GM21423 (cell line): Measurements from ENCODE around the gene F5.
"Not testable (repeated sequence)": the region's sequence is repeated elsewhere in the genome, so short reads cannot be mapped to it uniquely, and the experiment has no call there.

ENCODE experiments used
- ATAC-seq: cut with Tn5 transposase; IDR thresholded peaks from one replicate; pipeline ENCODE4 v1.9.1; 2021; ENCODE audit warnings: mild to moderate bottlenecking, moderate library complexity; ENCODE audit not compliant: unreplicated experiment

The F5 gene

DNA sequence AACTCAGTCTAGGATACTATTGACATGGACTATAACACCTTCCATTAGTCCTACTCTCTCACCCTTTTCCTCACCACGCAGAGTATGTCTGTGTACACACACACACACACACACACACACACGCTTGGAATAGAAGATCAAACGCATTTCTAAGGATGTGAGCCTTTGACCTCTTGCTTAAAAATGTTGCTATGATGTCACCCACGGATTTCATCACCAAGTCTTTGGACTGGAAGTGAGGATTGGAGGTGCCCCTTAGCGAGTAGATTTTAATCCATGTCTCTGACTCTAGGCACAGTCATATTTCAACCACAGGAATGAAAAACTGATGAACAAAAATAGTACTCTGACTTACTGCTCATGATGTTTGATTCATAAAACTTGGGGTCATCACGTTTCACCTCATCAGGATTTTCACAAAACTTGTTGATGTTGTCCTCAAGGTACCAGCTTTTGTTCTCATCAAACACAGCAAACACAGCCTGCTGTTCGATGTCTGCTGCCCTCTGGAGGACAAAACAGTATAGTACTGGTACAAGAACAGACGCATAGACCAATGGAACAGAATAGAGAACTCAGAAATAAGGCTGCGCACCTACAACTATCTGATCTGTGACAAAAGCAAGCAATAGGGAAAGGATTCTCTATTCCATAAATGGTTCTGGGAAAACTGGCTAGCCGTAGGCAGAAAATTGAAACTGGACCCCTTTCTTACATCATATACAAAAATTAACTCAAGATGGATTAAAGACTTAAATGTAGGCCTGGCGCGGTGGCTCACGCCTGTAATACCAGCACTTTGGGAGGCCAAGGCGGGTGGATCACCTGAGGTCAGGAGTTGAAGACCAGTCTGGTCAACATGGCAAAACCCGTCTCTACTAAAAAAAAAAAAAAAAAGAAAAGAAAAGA lies 39.9 kb downstream of the F5 start:
- ATAC-seq = no peak

DNA sequence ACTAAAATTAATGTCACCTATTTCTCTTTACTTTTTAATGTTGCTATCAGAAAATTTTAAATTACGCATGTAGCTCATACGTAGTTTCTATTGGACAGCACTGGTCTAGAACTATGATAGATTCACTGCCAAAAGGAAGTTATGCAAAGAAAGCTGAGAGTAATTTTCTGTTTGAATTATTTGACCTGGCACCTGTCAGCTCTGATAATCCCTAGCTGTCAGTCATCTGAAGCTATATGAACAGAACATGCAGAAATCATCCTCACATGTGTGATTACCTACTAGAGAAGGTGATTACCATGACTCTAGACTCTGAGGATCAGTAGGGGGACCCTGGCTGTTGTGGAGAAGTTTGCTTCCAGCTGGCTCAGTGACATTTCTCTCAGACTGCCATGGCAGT lies 40.8 kb downstream of the F5 start:
- no peak for ATAC-seq

DNA sequence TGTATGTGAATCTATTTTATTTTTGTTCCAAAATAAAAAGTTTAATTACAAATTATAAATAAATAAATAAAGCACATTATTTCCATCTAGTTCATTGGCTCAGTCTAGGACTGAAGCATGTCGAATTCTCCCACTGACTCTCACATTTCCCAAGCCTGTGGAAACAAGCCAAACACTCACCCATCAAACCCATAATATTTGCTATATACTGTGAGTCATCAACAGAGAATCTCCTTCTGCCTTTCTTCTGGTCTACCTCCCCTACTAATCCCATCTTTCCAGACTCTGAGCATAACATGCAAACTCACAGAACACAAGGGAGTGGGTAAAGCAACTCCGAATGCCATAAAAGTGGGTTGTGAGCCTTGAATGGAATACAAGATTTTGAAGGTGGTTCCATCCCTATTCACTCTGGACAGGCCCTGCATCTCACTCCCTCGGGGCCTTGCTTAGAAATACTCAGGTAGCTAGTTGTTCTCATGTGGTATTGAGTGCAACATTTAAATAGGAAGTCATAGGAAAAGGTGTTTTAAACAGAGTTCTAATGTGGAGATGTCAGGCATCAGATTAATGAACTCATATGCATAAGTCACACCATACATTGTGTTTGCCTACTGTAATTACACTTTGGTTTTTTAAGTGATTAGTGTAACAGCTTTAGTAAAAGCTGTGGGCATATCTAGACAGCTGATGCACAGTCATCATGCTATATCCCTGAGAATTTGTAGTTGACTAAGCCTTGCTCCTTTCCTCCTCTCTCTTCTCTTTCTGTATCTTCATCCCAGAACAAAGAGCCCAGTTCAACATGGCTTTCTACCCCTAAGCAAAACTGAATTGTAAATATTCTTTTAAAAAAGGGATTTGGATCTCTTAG lies 47.0 kb downstream of the F5 start:
- no peak for ATAC-seq

DNA sequence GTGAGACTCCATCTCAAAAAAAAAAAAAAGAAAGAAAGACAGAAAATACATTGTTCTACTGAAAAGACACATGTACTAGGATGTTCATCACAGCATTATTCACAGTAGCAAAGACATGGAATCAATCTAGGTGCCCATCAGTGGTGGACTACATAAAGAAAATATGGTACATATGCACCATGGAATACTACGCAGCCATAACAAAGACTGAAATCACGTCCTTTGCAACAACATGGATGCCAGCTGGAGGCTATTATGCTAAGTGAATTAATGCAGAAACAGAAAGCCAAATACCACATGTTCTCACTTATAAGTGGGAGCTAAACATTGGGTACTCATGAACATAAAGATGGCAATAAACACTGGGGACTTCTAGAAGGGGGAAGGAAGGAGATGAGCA lies 51.6 kb downstream of the F5 start:
- no peak for ATAC-seq

DNA sequence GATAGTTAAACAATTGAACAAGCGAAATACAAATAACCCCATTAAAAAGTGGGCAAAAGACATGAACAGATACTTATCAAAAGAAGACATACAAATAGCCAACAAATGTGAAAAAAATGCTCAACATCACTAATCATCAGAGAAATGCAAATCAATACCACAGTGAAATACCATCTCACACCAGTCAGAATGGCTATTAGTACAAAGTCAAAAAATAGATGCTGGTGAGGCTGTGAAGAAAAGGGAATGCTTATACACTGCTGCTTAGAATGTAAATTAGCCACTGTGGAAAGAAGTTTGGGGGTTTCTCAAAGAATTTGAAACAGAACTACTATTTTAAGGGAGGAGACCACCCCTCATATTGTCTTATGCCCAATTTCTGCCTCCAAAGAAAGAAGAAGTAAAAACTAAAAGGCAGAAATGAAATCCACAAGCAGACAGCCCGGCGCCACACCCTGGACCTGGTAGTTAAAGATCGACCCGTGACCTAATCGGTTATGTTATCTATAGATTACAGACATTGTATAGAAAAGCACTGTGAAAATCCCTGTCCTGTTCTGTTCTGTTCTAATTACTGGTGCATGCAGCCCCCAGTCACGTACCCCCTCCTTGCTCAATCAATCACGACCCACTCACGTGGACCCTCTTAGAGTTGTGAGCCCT lies 52.6 kb downstream of the F5 start:
- not testable (repeated sequence) for ATAC-seq

DNA sequence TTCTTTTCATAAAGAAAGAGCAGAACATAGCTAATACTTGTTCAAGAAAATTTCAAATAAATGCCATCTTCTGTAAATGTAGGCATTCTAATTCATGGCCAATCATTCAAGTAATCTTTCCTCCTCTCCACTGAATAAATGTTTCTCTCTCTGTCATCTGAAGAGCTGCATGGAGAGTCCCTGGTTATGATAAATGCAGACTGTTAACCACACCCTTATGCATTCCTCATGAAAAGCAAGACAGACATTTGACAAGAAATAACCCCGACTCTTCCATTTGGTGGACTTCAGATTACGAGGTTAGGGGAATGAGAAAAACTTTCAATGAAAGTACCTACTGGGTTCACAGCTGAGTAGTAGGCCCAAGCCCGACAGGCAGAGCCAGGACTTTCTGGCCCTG lies 55.8 kb downstream of the F5 start:
- ATAC-seq = no peak

DNA sequence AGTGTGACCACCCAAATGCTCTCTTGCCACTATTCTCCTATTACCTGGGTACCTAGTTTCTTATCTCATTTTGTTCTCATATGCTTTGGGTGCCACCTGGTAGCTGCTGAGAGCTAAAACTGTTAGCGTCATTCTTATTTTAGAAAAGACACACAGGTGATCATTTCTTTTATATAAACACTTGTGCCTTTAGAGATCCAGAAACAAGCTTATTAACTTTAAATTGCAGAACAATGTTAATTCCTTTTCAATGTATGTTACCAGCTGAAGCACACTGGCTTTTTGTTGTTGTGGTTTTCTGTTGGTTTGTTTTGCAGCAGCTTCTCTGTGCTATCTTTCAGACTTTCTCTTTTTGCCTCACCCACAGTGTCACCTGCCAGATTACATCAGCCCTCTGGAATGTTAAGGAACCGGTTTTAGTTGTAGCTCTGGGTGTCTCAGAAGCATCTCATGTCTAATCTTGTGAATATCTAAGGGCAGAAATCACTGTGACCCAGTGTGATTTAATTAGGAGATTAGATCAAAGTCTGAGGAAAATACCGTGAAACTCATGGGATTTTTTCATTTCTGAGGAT lies 57.1 kb downstream of the F5 start:
- no peak for ATAC-seq

DNA sequence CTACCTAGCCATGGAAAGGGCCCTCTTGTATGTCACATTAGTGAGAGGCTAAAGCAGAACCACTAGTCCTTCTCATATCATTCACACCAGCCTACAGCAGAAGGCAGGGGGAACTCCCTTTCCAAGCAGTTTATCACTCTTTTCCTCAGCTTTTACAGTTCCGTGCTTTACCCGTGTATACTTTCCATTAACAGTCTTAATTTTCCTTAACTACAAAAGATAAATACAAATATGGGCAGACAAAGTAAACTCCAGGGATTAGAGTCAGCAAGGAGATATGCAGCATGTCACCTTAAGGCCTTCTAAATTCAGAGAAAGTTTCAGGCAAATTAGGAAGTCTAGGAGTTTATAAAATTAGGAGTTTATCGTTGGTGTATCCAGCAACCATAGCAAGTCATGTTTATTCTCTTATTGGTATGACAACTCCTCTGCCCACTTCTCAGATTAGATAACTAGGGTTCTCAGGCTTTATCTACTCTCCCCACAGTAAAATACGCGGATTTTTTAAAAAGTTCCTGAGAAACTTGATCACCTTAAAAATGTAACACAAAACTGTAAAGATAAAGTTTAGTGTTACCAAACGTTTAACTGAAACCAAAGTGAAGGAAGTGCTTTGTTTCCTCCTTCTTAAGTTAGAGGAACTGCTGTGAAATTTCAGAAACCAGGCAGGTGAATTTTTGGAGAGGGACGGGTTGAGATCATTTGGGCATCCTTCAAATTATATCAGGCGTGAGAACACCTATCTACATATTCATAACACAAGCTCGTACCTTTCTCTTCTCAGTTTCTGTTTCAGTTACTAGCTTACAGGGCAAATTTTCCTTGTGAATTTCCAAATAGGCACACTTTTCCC lies 57.8 kb downstream of the F5 start:
- ATAC-seq = no peak

DNA sequence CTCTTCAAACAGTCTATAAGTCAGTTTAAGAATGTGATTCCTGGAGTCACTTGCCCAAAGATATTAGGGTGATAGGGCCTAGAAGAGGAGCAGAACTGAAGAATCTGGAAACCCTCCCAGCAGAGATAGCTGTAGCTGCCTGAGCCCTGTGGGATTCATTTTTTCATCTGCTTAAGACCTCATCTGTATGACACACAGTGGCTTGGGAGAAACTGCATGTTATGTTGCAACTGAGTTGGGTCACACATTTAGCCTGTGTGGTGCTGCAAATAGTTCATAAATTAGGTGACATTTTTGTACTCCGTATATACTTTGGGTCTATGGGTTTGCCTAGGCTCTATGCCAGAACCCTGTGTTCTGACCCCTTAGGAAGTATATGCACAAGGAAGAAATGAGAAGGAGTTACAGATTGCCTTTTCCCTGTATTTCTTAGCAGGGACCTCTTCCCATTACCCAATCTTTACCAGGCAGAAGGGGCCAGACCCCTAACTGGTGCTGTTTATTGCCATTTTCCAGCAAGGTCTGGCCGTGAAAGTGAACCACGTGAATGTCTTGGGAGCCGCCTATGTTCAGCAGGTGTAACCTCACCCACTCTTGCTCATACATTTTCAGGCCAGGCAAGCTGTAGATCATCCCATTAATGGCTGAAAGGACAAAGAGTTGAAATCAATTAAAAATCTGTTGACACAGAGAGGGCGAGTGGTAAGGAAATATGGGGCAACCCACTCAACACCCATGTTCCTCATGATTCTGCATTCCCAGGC lies 58.6 kb downstream of the F5 start:
- ATAC-seq = no peak

DNA sequence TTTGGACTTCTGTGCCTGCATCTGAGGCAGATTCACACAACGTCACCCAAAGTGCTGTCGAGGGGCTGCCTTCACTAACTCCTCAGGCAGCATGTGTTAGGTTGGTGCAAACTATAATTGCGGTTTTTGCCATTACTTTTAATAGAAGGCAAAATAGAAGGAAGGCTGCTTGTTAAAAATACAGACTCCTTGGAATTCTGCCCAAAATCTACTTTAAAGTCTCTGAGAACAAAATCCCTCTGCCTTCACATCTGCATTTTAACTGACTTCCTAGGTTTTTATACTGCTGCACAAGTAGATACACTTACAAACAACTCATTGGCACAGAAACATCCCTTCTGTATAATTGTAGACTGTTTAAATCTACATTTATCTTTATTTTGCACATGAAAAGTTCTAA lies 59.3 kb downstream of the F5 start:
- no peak for ATAC-seq

DNA sequence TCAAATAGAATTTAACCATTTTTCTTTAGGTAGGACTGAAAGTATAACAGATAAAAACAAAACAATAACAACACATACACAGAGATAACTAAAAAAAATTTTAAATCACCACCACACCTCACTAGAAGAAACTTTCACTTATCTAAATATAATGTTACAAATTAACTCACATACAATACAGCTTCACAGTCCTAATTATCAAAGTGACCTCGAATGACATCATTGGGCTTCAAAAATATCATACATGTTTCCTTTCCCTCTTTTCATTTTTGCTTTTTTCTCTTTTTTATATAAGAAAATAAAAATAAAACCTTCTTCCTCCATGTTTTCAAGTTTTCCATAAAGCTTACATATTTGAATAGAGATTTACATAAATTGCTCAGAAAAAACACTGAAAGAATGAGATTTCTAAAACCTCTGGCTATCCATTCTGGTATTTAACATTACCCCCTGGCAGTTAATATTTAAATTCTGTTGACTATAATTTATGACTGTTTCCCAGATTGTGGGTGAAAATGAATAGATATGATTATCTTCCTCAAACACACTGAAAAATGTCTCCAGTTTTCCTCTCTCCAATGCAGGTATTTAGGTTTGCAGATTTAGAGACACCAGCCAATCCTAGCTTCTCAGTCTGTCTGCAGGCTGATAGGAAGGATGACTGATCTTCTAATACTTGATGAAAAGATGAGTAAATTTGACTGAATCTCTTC lies 60.0 kb downstream of the F5 start:
- no peak for ATAC-seq

DNA sequence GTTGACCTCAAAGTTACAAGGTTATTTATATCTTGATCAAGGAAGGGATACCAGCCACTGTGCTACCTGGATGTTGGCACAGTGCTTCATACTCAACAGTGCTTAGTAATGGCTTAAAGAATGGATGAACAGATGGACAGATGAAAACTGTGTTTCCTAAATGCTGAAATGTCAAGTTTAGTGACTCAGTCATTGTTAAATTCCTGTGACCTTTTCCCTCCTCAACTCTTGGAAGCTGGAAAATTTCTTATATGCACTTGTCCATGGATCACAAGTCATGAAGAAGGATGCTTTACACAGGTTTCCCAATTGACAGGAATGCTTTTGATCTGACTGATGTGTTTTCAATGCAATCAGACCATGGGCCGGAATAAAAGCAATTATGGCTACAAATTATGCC lies 60.9 kb downstream of the F5 start:
- no peak for ATAC-seq

DNA sequence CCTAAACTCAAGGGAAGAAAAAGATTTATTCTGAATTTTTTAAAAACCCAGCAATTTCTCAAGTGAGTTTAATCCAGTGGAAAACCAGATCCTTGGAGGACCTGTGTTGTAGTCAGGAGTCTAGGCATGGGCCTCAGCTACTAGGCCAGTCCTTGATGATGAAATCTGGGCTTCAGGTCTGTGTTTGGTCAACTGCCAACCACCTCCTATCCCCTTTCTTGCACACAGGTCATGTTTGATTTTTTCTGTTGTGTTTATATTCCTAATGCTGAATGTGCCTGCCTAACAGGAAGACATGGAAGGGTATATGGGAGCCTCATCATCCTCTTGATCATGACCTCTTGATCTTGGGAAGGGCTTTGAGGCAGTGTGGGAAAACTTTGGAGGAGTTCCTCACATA lies 62.4 kb downstream of the F5 start:
- no peak for ATAC-seq

DNA sequence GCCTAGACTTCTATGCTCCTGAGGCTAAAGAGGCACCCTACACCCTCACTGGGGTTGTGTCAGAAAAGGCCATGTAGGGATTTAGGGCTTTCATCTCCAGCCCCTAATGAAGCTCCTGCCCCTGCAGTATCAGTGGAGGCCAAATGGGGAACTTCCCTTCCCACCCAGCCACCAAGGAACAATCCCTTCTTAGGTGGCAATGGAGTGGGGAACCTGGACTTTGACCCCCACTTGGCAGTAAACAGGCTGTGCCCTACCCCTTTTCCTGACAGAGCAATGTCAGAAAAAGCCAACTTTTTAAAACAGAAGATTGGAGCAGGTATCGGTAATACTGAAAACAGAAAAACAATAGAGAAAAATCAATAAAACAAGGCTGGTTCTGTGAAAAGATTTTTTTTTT lies 65.1 kb downstream of the F5 start:
- ATAC-seq = no peak

DNA sequence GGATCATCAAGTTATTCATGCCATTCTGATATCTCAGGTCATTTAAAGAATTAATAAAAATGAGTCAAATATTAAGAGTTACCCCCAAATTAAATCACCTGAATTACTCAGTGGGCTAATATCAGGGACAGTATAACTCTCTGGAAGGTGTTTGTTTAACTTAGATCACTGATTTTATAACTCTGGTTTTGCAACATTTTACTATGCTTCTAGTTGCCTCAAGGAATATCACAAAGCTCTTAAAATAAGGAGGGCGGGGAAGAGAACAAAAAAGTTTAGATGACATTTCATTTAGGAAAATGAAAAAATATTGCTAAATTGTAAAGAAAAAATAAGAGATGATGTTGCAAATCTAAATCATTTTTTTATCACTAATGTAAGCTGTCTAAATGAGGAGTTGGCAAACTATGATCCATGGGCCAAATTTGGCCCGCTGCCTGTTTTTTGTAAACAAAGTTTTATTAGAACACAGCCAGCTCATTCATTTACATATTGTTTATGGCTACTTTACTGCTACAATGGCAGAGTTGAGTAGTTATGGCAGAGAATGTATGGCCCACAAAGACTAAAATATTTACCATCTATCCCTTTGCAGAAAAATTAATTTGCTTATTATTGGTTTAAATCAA lies 68.6 kb downstream of the F5 start:
- no peak for ATAC-seq

DNA sequence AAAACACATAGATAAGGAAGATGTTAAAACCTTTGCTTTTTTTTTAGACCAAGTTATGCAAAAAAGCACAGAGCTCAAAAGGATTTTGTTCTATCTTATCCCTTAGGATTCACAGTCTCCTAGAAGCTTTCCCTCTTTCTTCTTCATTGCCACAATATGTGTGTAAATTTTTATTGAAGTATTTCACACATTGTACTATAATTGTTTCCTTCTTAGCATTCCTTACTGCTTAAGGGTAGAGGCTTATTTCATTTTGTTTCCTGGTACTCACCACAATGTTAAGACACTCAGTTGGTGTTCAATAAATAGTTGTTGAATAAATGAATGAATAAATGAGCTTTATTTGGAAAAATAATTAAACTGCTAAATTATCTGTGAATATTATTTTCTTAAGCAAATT lies 70.6 kb downstream of the F5 start:
- no peak for ATAC-seq

DNA sequence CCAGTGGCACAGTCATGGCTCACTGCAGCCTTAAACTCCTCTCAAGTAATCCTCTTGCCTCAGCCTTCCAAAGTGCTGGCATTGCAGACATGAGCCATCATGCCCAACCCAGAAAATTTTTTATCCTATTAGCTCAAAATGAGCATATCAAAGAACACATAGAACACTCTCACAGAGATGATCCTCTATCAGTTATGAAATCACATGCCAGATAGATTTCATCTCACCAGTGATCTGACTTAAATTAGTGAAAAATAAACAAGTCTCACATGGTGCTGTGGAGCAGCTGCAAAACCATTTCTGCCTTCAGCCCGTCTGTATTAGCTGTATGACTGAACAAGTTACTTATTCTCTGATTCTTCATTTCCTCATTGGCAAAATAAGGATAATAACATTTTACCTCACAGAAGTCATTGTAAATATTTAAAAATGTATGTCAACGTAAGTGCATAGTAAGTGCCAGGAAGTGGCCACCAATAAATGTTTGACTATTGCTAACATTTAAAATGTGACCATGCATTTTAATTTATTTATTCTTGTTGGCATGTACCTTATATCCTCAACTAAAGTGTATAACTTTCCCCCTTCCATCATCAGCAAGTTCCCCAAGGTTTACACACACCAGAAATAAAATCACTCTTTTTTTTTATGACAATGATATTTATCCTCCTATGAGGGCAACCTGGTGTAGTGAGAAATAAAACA lies 71.6 kb downstream of the F5 start:
- ATAC-seq = no peak

DNA sequence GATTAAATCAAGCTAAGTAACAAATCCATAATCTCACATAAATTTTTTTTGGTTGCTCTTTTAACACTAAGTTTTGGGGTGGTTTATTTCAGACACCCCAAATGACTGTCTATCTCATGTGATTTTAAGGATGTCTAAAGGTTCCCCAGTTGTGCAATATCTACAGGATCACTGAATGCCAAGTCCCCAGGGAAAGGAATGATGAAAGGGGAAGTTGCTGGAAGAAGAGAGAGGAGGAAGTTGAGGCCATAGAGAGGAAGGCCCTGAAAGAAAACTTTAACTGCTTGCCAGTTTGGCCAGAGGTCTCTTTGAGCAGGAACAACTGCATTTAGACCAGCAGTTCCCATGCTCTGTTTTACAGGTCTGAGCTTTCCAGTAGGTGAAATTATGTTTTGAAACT lies 73.1 kb downstream of the F5 start:
- ATAC-seq = no peak
